A549 (cell line): Measurements from ENCODE around the gene REL.

ENCODE experiments used
- CEBPB ChIP-seq, 2 experiments: fragments of >200 bp in 1 of 2; sonication (Bioruptor Twin) in 1 of 2; formaldehyde crosslinking in 1 of 2; IDR thresholded peaks; 2 replicates each; pipeline ENCODE4 v1.6.1; 2012 to 2016
- CHD2 ChIP-seq: fragments of 150-350 bp; IDR thresholded peaks from 2 replicates; pipeline ENCODE4 v1.6.1; 2014; ENCODE audit warnings: low read length; ENCODE audit not compliant: partially characterized antibody
- KDM5A ChIP-seq: fragments of 200-600 bp; sonication (generic); IDR thresholded peaks from 2 replicates; pipeline ENCODE4 v1.6.1; 2016; ENCODE audit warnings: antibody characterized with exemption, mild to moderate bottlenecking
- POLR2A ChIP-seq: IDR thresholded peaks from 2 replicates; pipeline ENCODE4 v1.6.1; 2012; ENCODE audit warnings: mild to moderate bottlenecking, low read length
- RAD21 ChIP-seq, 2 experiments: fragments of >200 bp in 1 of 2; sonication (Bioruptor Twin) in 1 of 2; formaldehyde crosslinking in 1 of 2; IDR thresholded peaks in 1 of 2; conservative IDR thresholded peaks in 1 of 2; 2 replicates in 1 of 2; 3 replicates in 1 of 2; pipeline ENCODE4 v1.6.1; 2012 to 2018; ENCODE audit warnings: inconsistent platforms in 1 of 2
- SMC3 ChIP-seq: fragments of >200 bp; sonication (Bioruptor Twin); formaldehyde crosslinking; IDR thresholded peaks from 3 replicates; pipeline ENCODE4 v1.6.1; 2018; ENCODE audit warnings: inconsistent platforms
- TF ChIP-seq, protein P1 (sequence below): fragments of >200 bp; sonication (Bioruptor Twin); formaldehyde crosslinking; IDR thresholded peaks from 3 replicates; pipeline ENCODE4 v1.5.1; 2016

DNA sequence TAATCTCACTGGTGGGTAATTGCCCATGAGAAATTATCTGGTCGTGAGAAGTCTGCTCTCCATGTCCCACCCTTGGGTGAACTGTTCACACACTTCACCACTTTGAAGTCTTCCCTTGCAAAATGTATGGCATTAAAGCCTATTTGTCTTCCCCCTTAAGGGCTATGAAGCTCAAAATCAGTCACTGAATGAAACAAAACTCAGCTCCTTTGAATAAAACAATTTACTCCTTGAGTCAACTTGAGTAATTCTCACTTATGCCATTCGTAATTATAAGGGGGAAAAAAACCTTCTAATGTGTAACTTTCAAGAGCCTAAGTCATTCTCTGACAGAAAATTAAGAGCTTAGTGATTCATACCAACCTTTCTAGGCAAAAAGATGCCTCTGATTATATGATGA lies 48.8 kb upstream of the REL start:
- TF ChIP-seq, protein P1, sequence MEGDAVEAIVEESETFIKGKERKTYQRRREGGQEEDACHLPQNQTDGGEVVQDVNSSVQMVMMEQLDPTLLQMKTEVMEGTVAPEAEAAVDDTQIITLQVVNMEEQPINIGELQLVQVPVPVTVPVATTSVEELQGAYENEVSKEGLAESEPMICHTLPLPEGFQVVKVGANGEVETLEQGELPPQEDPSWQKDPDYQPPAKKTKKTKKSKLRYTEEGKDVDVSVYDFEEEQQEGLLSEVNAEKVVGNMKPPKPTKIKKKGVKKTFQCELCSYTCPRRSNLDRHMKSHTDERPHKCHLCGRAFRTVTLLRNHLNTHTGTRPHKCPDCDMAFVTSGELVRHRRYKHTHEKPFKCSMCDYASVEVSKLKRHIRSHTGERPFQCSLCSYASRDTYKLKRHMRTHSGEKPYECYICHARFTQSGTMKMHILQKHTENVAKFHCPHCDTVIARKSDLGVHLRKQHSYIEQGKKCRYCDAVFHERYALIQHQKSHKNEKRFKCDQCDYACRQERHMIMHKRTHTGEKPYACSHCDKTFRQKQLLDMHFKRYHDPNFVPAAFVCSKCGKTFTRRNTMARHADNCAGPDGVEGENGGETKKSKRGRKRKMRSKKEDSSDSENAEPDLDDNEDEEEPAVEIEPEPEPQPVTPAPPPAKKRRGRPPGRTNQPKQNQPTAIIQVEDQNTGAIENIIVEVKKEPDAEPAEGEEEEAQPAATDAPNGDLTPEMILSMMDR = no peak
- TF ChIP-seq RAD21 (conservative IDR thresholded peaks at IDR 0.05 in 1 of 2, IDR thresholded peaks at IDR 0.05 in 1 of 2) (no peak), POLR2A (no peak), KDM5A (no peak), CHD2 (no peak), SMC3 (no peak), CEBPB (IDR thresholded peaks at IDR 0.05) (no peak)
